ENCODE measurements around the gene DNAH14. TPM values are rescaled to one million over a fixed set of nuclear protein-coding genes. Genes with fewer than 3 reads are reported as not detected.

DNAH14 gene
- total and polyA plus RNA-seq, 2 of the 4 experiments (the other 2 are of a cell fraction): 2.7 to 3.6 TPM

- Histone ChIP-seq H2AFZ (replicated peaks; ENCODE audit: low read length, poor library complexity) (no peak overlapping the region), H2BK15ac (ENCODE audit: low read depth, low read length) (no peak overlapping the region), H3K23ac (ENCODE audit: low read depth, low read length) (no peak overlapping the region), H2BK120ac (ENCODE audit: low read depth, low read length) (no peak overlapping the region), H3K9me1 (ENCODE audit: insufficient read depth, low read length) (no peaks in the 10 kb centered on the region; the same call in 1 of the 2 replicates), H3K9ac (ENCODE audit: low read depth, low read length) (no peak overlapping the region), H3K4me2 (ENCODE audit: low read depth, low read length) (no peak overlapping the region), H4K8ac (ENCODE audit: low read depth in 2 of 2, low read length in 2 of 2) (no peak overlapping the region), H2BK20ac (ENCODE audit: low read depth, low read length) (no peak overlapping the region), H3K14ac (replicated peaks; ENCODE audit: low read depth, low read length) (no peak overlapping the region), H4K91ac (ENCODE audit: insufficient read depth, low read depth, low read length) (no peak overlapping the region), H3K27me3 (ENCODE audit: control insufficient read depth, insufficient read depth, low read length) (no peaks in the 10 kb centered on the region), H3K36me3 (ENCODE audit: control insufficient read depth, insufficient read depth, low read length) (no peaks in the 10 kb centered on the region), H2AK5ac (ENCODE audit: low read depth, low read length) (no peak overlapping the region), H2AK9ac (replicated peaks; ENCODE audit: low read depth, low read length, poor library complexity) (no peak overlapping the region), H3K4me1 (ENCODE audit: control insufficient read depth, insufficient read depth, low read length) (no peaks in the 10 kb centered on the region), H3K56ac (ENCODE audit: extremely low read depth, insufficient read depth, low read length) (no peak overlapping the region), H4K5ac (ENCODE audit: low read depth, low read length) (no peak overlapping the region), H3K79me1 (ENCODE audit: low read depth in 1 of 2, low read length in 2 of 2) (no peaks in the 10 kb centered on the region), H3K4ac (ENCODE audit: low read depth, low read length) (no peak overlapping the region), H3K9me3 (ENCODE audit: control insufficient read depth, insufficient read depth, low read length) (no peaks in the 10 kb centered on the region), H2BK5ac (ENCODE audit: low read depth, low read length, poor library complexity, severe bottlenecking) (no peak overlapping the region), H3K18ac (ENCODE audit: low read depth, low read length) (no peak overlapping the region), H3K4me3 (ENCODE audit: insufficient read depth, low read depth, low read length) (no peak overlapping the region), H4K20me1 (ENCODE audit: insufficient read depth, low read length) (no peaks in the 10 kb centered on the region), H3K27ac (ENCODE audit: insufficient read depth, low read length) (no peak overlapping the region)
- POLR2A ChIA-PET (ENCODE audit: unreplicated experiment): no interaction called here
- CTCF ChIA-PET: no interaction called here
- BruUV-seq (replicated peaks): no TSS peak
- dilution Hi-C loops (cut with HindIII; ENCODE audit: low sequenced_read_pairs, unreplicated experiment) (no loop called here), in situ Hi-C loops (cut with MboI; ENCODE audit: low sequenced_read_pairs) (no loop called here), intact Hi-C loops (cut with micrococcal nuclease) (no loop called here)
- no peak for TF ChIP-seq MXI1 (IDR thresholded peaks at IDR 0.05; ENCODE audit: borderline replicate concordance, low read depth, low read length)
- TF ChIP-seq NFE2L2 (IDR thresholded peaks at IDR 0.05; ENCODE audit: low read depth, low read length): no peak
- no peak for TF ChIP-seq MAFK (IDR thresholded peaks at IDR 0.05; ENCODE audit: low read depth, low read length)
- TF ChIP-seq FOS (IDR thresholded peaks at IDR 0.05; ENCODE audit: low read depth, low read length): no peak
- TF ChIP-seq BHLHE40 (IDR thresholded peaks at IDR 0.05; ENCODE audit: low read depth, low read length): no peak
- no peak for TF ChIP-seq SMC3 (IDR thresholded peaks at IDR 0.05; ENCODE audit: low read depth, low read length)
- TF ChIP-seq CEBPB (IDR thresholded peaks at IDR 0.05; ENCODE audit: low read depth, low read length): no peak
- TF ChIP-seq POLR2A (IDR thresholded peaks at IDR 0.05; ENCODE audit: low read depth, low read length): no peak
- no peak for ATAC-seq (ENCODE audit: low read depth)
- peak; percentile 1 for DNase-seq
These were observed 414.1 kb downstream of the DNAH14 start for GRCh38 chr1:225343618-225344017.

All from IMR-90 (cell line).